ENCODE results near the gene DGUOK. TPM values are rescaled to one million over a fixed set of nuclear protein-coding genes. Genes with fewer than 3 reads are reported as not detected.

DGUOK gene
- total RNA-seq, 1 experiment from 2014 or later = 100 TPM

- RAD21 ChIA-PET (ENCODE audit: low non-redundant PET in 1 of 2, low total read pairs in 2 of 2, uncharacterized antibody in 2 of 2, unreplicated experiment in 2 of 2) = interaction anchor here in 1 of 2 experiments (0.6 kb wide), 1 partner anchor 58 kb away, joined by 4 read pairs; no protein-coding TSS in a partner anchor
- H3K4me3 ChIP-seq (replicated peaks in 1 of 2; ENCODE audit: low read depth in 1 of 2, low read length in 2 of 2) = no peak overlapping the region
- no peak overlapping the region for H3K27ac ChIP-seq (ENCODE audit: low read depth, low read length)
- H3K4me1 ChIP-seq (ENCODE audit: control insufficient read depth in 1 of 2, insufficient read depth in 2 of 2, low read length in 2 of 2) = no peaks in the 10 kb centered on the region
- no peak for ATAC-seq
- no peaks in the 10 kb centered on the region for H3K9me2 ChIP-seq (ENCODE audit: insufficient read depth)
- H3K79me2 ChIP-seq (ENCODE audit: insufficient read depth, low read length) = no peaks in the 10 kb centered on the region
- no TSS peak for BruUV-seq (replicated peaks)
- H4K20me1 ChIP-seq (ENCODE audit: insufficient read depth) = no peaks in the 10 kb centered on the region
- intact Hi-C loops (cut with micrococcal nuclease) = no loop called here
- H3K27me3 ChIP-seq (ENCODE audit: insufficient read depth, low read length) = no peaks in the 10 kb centered on the region
- POLR2A ChIA-PET = interaction anchor here (1.3 kb wide), 1 partner anchor 10 kb away, joined by 4 read pairs; no protein-coding TSS in a partner anchor
- H3K36me3 ChIP-seq (ENCODE audit: control insufficient read depth in 1 of 2, insufficient read depth in 2 of 2, low read length in 2 of 2) = no peaks in the 10 kb centered on the region
- no peak overlapping the region for H3K9ac ChIP-seq (ENCODE audit: low read length)
- TF ChIP-seq JUND (IDR thresholded peaks at IDR 0.05) (no peak), EGR1 (IDR thresholded peaks at IDR 0.05; ENCODE audit: low read depth) (no peak), POLR2A (IDR thresholded peaks at IDR 0.05; ENCODE audit: borderline replicate concordance, extremely low read depth, insufficient read depth, insufficient read length) (no peak), CTCF (IDR thresholded peaks at IDR 0.05 in 2 of 3, conservative IDR thresholded peaks at IDR 0.05 in 1 of 3; ENCODE audit: borderline replicate concordance in 1 of 3, insufficient read depth in 1 of 3, low read depth in 2 of 3, low read length in 2 of 3) (no peak), FOSL1 (IDR thresholded peaks at IDR 0.05; ENCODE audit: low read depth) (no peak), POLR2AphosphoS5 (IDR thresholded peaks at IDR 0.05; ENCODE audit: low read depth, low read length) (no peak), EZH2 (IDR thresholded peaks at IDR 0.05) (no peak), EZH2phosphoT487 (IDR thresholded peaks at IDR 0.05; ENCODE audit: borderline replicate concordance) (no peak), SP1 (IDR thresholded peaks at IDR 0.05; ENCODE audit: low read depth) (no peak), MAX (IDR thresholded peaks at IDR 0.05) (no peak), ZBTB33 (IDR thresholded peaks at IDR 0.05; ENCODE audit: extremely low read depth, insufficient replicate concordance, low read length) (no peak), SIN3A (IDR thresholded peaks at IDR 0.05; ENCODE audit: low read depth) (no peak), RAD21 (IDR thresholded peaks at IDR 0.05; ENCODE audit: low read depth) (no peak), TCF7L2 (IDR thresholded peaks at IDR 0.05; ENCODE audit: borderline replicate concordance, extremely low read depth, insufficient read depth, insufficient read length) (no peak), ZFX (IDR thresholded peaks at IDR 0.05) (no peak), REST (IDR thresholded peaks at IDR 0.05; ENCODE audit: low read depth) (no peak)
- CTCF ChIA-PET = interaction anchor here (0.9 kb wide), 1 partner anchor 10 kb away, joined by 4 read pairs; no protein-coding TSS in a partner anchor
- no peak overlapping the region for H3K4me2 ChIP-seq (ENCODE audit: low read length)
- H3K9me3 ChIP-seq (ENCODE audit: control insufficient read depth in 1 of 2, insufficient read depth in 1 of 2, low read depth in 1 of 2, low read length in 2 of 2) = no peaks in the 10 kb centered on the region
- no peak for DNase-seq (ENCODE audit: low read depth, low spot score)
- no peak overlapping the region for H2AFZ ChIP-seq (ENCODE audit: low read depth, low read length, poor library complexity, severe bottlenecking)
These were observed 15.7 kb upstream of the DGUOK start for GRCh38 chr2:73910873-73911547.

Measured in HCT116 (cell line).